Uterus (tissue), 2 donors: ENCODE measurements around the gene PAX2.

Experiments
- CTCF ChIP-seq, 4 experiments: fragments of 200-600 bp in 2 of 4; fragments of 450-650 bp in 2 of 4; sonication (generic) in 2 of 4; IDR thresholded peaks; one replicate each; pipeline ENCODE4 v1.5.1; 2016 to 2019; ENCODE audit warnings: antibody characterized with exemption in 4 of 4, mild to moderate bottlenecking in 2 of 4, moderate library complexity in 1 of 4
- POLR2A ChIP-seq, 2 donors: fragments of 450-650 bp; IDR thresholded peaks; one replicate each; pipeline ENCODE4 v1.6.1; 2016; ENCODE audit warnings: antibody characterized with exemption in 2 of 2, mild to moderate bottlenecking in 1 of 2, moderate library complexity in 1 of 2

DNA sequence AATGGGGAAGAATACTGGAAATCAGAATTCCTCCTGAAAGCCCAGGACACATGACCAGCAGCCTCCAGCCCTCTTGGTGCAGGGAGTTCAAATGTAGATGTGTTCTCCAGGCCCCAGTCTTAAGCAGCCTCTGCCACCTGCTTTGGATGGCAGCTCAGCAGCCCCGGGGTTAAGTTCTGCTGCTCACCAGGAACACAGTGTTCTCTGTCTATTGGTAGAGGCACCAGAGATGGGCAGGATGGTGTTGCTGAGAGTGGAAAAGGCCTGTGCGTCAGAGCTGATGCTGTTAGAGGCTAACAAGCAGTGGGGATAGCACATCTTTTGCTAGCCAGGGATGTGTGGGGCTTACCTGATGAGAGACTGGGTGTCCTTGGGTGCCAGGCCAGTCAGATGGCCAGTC lies 56.8 kb downstream of the PAX2 start:
- TF ChIP-seq CTCF (IDR thresholded peaks at IDR 0.05) (no peak), POLR2A (IDR thresholded peaks at IDR 0.05) (no peak)
